NT2/D1 (cell line): ENCODE measurements around the gene GABRA4.
A peak's percentile ranks its signal among the peaks of the same experiment; 100 is the strongest.

Experiments
- DNase-seq: peaks from one replicate; pipeline ENCODE4 v3.0.0-alpha.2; 2011; ENCODE audit warnings: low read depth, low spot score
- H3K27me3 ChIP-seq: 2 replicates; pipeline ENCODE4 v1.6.0; 2011; ENCODE audit warnings: mild to moderate bottlenecking; ENCODE audit not compliant: insufficient read length, insufficient read depth
- H3K36me3 ChIP-seq: 2 replicates; pipeline ENCODE4 v1.6.1; 2011; ENCODE audit warnings: mild to moderate bottlenecking, low read length, mixed read lengths; ENCODE audit not compliant: insufficient read depth, insufficient read length
- H3K4me1 ChIP-seq: 2 replicates; pipeline ENCODE4 v1.5.1; 2011; ENCODE audit not compliant: insufficient read depth, insufficient read length
- H3K4me3 ChIP-seq: 2 replicates; pipeline ENCODE4 v1.5.1; 2011; ENCODE audit warnings: low read depth; ENCODE audit not compliant: insufficient read length
- H3K9ac ChIP-seq: 2 replicates; pipeline ENCODE4 v1.6.0; 2011; ENCODE audit warnings: low read depth; ENCODE audit not compliant: insufficient read length
- H3K9me3 ChIP-seq: 2 replicates; pipeline ENCODE4 v1.5.1; 2011; ENCODE audit warnings: mild to moderate bottlenecking, low read length; ENCODE audit not compliant: insufficient read depth
- SUZ12 ChIP-seq: IDR thresholded peaks from 2 replicates; pipeline ENCODE4 v1.6.1; 2011; ENCODE audit not compliant: insufficient read length, insufficient read depth; ENCODE audit errors: extremely low read depth
- YY1 ChIP-seq: IDR thresholded peaks from 2 replicates; pipeline ENCODE4 v1.6.1; 2011; ENCODE audit not compliant: insufficient read length, insufficient read depth
- ZNF274 ChIP-seq: IDR thresholded peaks from 2 replicates; pipeline ENCODE4 v1.6.1; 2011; ENCODE audit warnings: mild to moderate bottlenecking, low read depth, low read length

Gene GABRA4

DNA sequence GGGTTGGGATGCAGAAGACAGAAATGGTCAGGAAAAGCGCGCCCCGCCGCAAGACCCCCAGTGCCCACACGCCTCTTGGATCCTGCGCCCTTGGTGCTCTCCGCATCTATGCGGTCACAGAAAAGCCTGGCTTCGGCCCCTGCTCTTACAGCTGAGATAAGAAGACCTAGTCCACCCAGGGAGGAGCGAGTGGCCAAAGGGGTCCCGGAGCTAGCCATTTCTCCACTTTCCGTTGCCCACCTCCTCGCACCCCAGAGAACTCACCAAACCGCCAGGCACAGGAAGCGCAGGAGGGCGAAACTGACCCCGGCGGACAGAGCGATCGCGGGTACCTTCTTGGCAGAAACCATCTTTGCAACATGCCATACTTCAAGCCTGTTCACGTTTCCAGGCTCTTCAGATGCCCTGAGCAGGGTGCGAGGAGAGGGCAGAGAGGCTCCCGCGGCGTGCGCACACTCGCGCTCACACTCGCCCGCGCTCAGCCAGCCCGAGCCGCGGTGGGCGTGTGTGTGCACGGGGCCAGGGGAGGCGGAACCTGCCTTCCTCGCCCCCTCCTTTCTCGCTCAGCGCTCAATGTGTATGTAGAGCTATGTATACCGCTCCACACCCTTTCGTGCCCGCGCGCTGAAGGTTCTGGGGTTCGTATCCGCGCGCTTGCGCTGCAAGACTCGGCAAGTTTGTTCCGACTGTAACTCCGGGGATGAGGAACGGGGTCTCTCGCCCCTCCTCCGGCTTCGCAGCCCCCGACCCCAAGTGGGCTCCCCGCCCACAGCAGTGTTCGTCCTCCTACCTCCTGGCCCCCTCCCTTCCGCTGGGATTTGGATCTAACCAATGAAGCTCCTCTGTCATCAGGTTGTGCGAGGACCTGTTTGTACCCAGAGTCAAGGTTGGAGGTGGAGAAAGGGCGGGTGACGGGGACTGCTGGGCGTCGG, at the start of gene GABRA4:
TSS of gene GABRA4 (minus strand) at position 507 of the 932 bp plus-strand sequence. CDS start at position 350, 157 bp downstream.
- Histone ChIP-seq H3K9me3 (no peaks in the 10 kb centered on the region), H3K4me1 (no peaks in the 10 kb centered on the region), H3K36me3 (no peaks in the 10 kb centered on the region), H3K9ac (peak within 1 kb of the TSS; percentile 64), H3K27me3 (peaks cover 46% of the 10 kb centered on the region), H3K4me3 (peak within 1 kb of the TSS; percentile 73)
- TF ChIP-seq YY1 (no peak), SUZ12 (peak; percentile 68)
- DNase-seq, result no peak

DNA sequence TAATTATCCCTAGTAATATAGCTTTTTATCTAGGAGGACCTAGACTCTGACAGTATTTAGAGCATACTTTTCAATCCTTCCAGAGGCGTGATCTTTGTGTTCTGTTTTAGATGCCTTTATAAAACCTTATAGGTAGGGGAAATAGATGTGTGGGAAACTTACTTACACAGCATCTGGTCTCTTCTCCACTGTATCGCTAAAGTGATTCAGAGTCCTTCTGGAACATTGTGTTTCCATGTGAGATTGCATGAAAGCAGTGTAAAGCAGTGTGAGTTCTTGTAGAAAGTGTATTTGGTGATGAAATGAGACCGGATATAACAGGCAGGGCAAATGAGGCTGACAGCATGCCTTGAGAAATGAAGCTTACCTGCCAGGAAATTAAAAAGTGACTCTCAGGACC, 47.4 kb upstream of the GABRA4 start:
- Histone ChIP-seq H3K36me3 (no peaks in the 10 kb centered on the region), H3K4me3 (no peak overlapping the region), H3K27me3 (no peaks in the 10 kb centered on the region), H3K9me3 (no peaks in the 10 kb centered on the region), H3K4me1 (no peaks in the 10 kb centered on the region), H3K9ac (no peak overlapping the region)
- TF ChIP-seq ZNF274 (no peak), YY1 (no peak), SUZ12 (no peak)
- no peak for DNase-seq

DNA sequence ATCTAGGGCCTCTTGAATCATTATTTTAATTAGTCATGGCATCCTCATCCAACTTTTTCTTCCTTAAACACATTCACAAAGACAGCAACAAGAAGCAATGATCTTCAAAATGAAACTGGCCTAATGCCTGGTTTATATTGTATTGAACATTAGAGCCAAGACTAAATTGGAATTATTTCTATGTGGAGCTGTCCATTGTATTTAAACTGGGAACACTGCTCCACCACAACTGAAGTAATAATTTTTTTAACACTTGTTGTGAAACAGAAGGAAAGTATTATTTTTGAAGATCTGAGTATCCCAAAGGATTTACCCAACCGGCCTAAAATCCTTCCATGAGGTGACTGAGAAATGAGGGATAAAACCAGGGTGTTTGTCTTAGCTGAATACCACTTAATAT, 44.9 kb upstream of the GABRA4 start:
- Histone ChIP-seq H3K4me3 (no peak overlapping the region), H3K4me1 (no peaks in the 10 kb centered on the region), H3K36me3 (no peaks in the 10 kb centered on the region), H3K27me3 (no peaks in the 10 kb centered on the region), H3K9ac (no peak overlapping the region), H3K9me3 (no peaks in the 10 kb centered on the region)
- no peak for TF ChIP-seq SUZ12
- no peak for TF ChIP-seq YY1
- no peak for TF ChIP-seq ZNF274
- DNase-seq, result no peak

DNA sequence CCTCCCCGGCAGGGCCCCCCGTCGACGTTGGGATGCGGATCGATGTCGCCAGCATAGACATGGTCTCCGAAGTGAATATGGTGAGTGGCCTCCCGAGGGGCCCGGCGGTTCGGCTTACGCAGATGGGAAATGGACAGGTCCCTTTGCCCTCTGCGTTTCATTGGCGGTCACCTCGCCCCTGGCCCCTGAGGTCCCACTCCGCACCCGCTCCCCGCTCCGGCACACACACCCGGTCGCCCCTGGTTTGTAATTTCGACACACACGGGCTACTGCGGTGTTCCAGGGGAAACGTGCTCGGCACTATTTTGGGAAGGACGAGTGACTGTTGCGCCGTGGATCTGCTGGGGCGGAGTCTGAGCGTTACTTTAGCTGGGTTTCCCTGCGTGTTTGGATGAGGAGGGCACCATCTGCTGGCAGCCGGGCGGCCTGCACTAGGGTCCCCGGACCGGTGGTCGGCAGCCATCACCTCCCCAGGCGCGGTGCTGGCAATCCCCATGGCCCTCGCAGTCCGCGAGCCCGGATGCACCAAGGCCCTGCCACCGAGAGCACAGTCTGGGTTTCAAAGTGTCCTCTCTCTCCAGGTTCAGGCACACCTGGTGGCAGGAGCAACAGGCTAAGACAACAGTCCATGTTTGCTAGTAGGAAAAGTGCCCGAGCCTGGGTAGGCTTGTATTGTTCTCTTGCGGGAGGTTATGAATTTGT, 39.2 kb upstream of the GABRA4 start:
- peaks cover 10% of the 10 kb centered on the region for H3K27me3 ChIP-seq
- peak overlapping the region; percentile 61 for H3K9ac ChIP-seq
- DNase-seq, result peak; percentile 47
- H3K36me3 ChIP-seq, result no peaks in the 10 kb centered on the region
- H3K9me3 ChIP-seq, result no peaks in the 10 kb centered on the region
- peak overlapping the region; percentile 68 for H3K4me3 ChIP-seq
- no peaks in the 10 kb centered on the region for H3K4me1 ChIP-seq
- TF ChIP-seq SUZ12 (no peak), ZNF274 (no peak), YY1 (no peak)

DNA sequence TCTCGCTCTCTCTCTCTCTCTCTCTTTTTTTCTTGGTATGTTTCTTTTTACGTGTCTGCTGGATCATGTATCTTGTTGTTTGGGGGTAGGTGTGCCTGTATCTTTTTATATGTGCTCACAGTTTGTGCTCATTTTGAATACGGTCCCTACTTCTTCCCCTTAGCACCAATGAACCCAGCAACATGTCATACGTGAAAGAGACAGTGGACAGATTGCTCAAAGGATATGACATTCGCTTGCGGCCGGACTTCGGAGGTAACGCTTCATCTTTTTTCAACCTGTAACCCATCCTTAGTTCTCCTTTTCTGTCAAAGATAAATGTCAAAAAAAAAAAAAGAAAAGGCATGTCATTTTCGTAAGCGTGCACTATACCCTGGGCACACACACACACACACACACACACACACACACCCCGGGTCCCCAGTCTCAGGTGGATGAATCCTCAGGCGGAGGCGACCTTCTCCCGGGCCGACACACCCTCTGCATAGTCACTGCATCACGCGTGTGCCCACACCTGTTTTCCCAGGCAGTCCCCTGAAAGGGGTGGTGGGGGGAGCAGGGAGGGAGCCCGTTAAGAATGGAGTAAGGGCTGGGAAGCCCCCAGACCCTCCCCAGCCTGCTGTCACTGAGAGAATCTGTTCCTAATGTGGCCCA, 38.5 kb upstream of the GABRA4 start:
- Histone ChIP-seq H3K4me1 (no peaks in the 10 kb centered on the region), H3K4me3 (peak overlapping the region; percentile 68)

DNA sequence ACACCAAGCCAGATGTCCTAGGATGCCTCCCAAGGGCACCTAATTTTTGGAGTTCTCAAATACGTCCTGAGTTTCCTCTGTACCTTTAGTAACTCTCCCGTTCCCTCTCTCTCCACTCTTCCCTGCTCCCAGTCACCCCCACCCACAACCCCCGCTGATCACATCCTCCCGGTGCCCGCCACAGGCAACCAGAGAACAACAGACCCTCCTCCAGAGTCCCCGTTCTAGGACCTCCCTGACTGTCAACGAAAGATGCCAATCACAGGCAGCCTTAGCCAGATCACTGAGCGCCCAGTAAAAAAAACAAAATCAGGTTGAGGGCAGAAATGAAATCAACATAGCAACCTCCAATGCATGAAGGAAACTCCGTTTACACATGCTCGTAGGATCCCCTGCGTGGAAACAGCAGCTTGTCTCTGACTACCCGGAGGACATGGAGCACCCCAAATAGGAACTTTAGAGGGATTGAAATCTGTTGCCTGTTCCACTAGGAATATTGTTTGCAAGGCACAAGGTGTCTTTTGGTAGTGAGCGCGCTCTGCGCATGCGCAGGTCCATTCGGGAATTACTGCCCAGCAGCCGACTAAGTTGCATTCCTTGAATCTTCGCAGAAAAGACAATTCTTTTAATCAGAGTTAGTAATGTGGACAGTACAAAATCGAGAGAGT, 37.8 kb upstream of the GABRA4 start, which contains the start of gene GABRB1:
TSS of gene GABRB1 (plus strand) at position 557 of the 668 bp plus-strand sequence.
- peak; percentile 20 for DNase-seq
- no peaks in the 10 kb centered on the region for H3K36me3 ChIP-seq
- peak within 1 kb of the TSS; percentile 68 for H3K4me3 ChIP-seq
- H3K4me1 ChIP-seq, result no peaks in the 10 kb centered on the region
- TF ChIP-seq ZNF274 (no peak), YY1 (no peak), SUZ12 (no peak)
- H3K27me3 ChIP-seq, result peaks cover 10% of the 10 kb centered on the region
- H3K9me3 ChIP-seq, result no peaks in the 10 kb centered on the region
- peak within 1 kb of the TSS; percentile 61 for H3K9ac ChIP-seq

More for the DNA sequence above, 38.5 kb upstream of the GABRA4 start:
- no peak for DNase-seq
- no peak for TF ChIP-seq YY1
- no peak for TF ChIP-seq SUZ12
- no peak for TF ChIP-seq ZNF274
- H3K9ac ChIP-seq, result peak overlapping the region; percentile 61
- no peaks in the 10 kb centered on the region for H3K36me3 ChIP-seq
- no peaks in the 10 kb centered on the region for H3K9me3 ChIP-seq
- peaks cover 10% of the 10 kb centered on the region for H3K27me3 ChIP-seq
